ENCODE measurements around the gene NCDN.

NCDN gene

DNA sequence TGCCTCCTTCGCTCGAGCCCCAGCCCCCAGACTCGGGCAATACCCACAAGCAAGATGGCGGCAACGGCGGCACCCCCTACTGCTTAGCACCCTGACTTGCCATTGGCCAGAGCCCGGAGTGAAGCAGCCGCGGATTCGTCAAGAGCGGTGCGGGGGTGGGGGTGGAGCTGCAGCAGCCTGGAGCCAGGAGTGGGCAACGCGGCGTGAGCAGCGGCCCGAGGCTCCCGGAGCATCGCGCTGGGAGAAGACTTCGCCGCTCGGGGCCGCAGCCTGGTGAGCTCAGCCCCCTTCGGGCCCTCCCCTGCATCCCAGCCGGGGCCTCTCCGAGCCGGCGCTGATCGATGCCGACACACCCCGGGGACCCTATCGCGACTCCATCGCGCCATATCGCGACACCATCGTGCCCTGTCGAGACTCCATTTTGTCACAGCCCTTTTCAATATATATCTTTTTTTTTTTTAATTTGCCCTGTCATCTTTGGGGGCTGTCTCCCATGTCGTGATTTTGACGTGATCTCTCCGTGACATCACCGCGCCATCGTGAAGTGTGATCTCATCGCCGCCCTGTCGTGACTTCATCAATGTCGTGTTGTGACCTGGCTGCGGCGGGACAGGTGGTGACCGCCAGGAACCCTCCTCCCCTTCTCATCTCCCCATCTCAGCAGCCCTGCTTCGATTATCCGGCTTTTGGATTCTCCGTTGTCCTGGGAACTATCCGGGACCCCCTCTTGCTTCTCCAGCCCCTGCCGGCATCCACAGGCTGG lies at the start of gene NCDN:
NCDN (plus strand) TSS at position 189 of the 763 bp plus-strand sequence; CDS start at position 581, 392 bp downstream.
- DNase-seq, result peak; percentile 94 to 95

- DNase-seq, result no peak
Measured at GRCh38 chr1:35507947-35508346, 49.7 kb upstream of the NCDN start.

- no peak for DNase-seq
Measured at GRCh38 chr1:35509558-35509957, 48.0 kb upstream of the NCDN start.

GRCh38 chr1:35511305-35511704 lies 46.3 kb upstream of the NCDN start:
- no peak for DNase-seq

- DNase-seq, result no peak
Measured at GRCh38 chr1:35518183-35518582, 39.4 kb upstream of the NCDN start.

DNA sequence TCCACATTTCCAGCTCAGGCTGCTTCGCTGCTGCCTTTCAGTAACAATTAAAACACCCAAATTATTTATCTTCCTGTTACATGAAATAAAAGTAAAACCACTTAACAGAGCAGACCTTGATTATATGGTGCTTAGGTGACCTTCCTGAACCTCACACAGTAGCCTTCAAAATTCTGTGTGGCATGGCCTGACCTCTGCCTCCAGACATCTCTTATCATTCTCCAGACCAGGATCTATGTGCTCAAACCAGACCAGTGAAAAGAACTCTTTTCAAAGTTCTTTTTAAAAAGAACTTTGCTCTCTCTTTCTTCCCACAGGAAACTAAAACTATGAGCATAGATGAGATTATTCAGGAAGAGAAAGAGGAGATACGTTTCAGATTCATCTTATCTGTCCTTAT lies 38.2 kb upstream of the NCDN start:
- no peak for DNase-seq

- DNase-seq, result no peak
Measured at GRCh38 chr1:35524106-35524505, 33.5 kb upstream of the NCDN start.

DNA sequence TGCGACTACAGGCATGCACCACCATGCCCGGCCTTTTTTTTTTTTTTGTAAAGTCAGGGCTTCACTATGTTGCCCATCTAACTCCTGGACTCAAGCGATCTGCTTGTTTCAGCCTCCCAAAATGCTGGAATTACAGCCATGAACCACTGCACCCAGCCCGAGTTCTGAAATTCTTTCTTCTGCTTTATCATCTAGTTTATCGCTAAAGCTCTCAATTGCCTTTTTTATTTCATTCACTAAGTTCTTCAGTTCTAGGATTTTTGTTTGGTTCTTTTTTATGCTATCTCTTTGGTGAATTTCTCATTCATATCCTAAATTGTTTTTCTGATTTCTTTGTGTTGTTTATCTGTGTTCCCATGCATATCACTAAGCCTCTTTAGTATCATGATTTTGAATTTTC lies 27.4 kb upstream of the NCDN start:
- DNase-seq, result no peak

GRCh38 chr1:35530946-35531345 lies 26.7 kb upstream of the NCDN start:
- DNase-seq, result no peak

GRCh38 chr1:35531368-35531767 lies 26.2 kb upstream of the NCDN start:
- no peak for DNase-seq

DNA sequence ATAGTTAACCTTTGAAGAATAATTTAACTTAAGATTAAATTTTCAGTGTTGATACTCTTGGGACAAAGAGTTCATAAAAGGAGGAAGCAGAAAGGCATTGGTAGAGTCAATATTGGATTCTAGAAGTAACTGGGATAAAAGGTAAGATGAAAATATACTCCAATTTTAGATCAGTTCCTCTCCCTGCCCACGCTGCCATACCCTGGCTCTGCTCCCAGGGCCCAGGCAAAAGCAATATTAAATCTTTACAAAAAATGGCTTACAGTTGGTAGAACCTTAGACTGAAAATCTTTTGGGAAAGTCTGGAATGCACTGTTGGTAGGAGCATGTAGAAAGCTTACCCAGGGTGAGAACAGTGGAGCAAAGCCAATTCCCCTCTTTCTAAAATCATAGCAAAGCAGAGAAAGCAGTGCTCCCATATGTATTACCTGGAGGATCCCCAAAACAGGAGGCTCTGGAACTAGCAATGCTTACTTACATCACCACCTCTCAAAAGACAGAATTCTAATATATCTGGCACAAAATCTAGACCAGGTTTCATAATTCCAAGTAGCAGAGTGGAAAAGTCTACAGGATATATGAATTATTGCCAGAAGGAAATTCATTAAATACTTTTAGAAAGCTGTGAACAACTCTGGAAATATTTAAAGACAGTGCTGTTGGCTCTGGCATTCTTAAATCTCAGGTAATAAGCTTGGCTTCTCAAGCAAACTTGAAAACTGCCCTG lies 24.9 kb upstream of the NCDN start:
- DNase-seq, result no peak

DNA sequence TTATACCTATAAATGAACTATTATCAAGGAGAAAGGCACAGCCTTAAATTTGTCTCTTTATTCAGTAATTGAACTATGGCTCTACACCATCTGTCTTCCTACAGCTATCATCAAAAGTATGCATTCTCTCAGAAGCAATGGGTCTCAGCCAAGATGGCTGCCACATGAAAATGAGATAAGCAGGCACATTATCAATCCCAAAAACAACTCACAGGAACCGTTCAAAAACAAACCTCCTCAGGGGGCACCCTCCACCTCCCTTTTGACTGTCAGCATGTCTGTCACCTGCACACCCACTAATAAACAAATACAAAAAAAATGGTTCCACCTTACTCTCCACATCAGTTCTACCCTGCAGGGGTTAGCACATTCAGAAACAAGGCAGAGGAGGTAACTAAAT lies 24.0 kb upstream of the NCDN start:
- no peak for DNase-seq

GRCh38 chr1:35535243-35535642 lies 22.4 kb upstream of the NCDN start:
- no peak for DNase-seq

DNA sequence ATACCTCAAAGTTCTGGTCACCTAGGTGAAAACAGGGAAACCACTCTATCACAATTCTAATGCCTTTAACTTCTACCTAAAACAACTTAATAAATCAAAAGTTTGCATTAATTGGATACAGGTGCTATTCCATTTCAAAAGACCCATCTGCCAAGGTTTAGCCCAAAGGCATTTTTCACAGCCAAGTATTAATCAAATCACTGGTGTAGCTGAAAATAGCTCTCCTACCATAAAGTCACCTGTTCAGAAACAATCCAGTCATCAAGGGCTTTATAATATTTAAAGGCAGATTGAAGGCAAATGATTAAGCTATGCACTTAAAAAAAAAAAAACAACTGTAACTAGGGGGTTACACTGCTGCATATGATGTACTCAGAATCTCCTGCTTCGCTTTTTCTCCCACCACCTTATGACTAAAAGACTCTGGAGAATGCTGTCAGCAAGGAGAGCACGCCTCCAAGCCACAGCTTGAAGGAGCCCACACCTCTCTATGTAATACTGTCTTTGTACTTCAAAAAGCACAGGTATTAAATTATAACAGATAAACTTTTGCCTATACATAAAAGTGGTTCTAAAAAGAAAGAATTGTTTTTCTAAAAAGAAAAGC lies 20.9 kb upstream of the NCDN start:
- DNase-seq, result no peak

- DNase-seq, result no peak
Measured at GRCh38 chr1:35537806-35538205, 19.8 kb upstream of the NCDN start.

GRCh38 chr1:35539073-35539823 lies 18.4 kb upstream of the NCDN start:
- peak; percentile 22 to 55 for DNase-seq

DNA sequence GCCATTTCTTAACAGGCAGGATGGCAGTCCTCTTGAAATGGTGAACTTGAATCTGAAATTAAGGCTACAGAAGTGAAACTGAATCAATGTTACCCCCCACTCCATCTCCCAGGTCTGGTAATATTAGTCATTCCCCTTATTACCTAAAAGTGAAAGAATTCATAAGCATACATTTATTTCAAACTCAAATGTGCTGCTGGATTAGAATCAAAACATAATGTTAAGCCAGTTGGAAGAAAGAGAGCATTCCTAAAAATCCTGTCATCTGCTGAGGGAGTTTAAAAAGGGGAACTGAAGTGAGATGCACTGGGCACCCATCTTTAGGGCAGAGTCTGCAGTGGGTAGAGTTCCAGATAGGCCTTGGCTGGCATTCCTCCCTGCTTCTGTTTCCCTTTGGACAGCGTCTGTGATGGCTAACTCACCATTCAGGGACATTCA lies 17.8 kb upstream of the NCDN start:
- DNase-seq, result no peak

DNA sequence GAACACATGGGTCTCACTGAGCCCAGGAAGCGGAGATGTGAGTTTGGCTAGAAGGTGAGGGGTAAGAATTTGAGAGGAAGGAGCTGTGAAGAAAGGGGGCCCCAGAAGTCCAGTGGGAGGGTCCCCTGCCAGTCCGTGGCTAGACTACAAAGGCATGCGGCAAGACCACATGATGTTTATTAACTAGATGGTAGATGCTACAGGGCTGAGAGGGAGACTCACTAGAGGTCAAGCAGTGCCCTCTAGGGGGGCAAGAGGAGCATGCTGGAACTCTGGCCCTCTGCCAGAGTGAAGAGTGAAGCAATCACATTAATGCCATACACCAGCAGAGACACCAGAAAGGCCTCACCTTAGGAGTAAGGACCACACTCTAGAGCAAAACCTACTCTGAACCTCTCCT lies 12.6 kb upstream of the NCDN start:
- peak; percentile 70 to 71 for DNase-seq

DNA sequence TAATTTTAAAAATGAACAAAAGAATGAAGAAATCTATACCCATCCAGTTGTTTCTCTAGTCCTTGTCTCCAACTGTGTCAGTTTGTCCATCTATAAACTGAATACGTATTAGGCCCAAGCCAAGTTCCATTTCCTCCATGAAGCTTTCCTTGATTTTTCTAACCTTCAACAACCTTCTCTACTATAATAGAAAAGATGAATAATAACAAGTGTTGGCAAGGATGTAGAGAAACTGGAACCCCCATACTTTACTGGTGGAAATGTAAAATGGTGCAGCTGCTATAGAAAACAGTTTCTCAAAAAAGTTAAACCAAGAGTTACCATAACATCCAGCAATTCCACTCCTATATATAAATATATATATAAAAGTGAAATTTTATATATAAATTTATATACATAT lies 11.0 kb upstream of the NCDN start:
- DNase-seq, result no peak

GRCh38 chr1:35553851-35554250 lies 3.7 kb upstream of the NCDN start:
- DNase-seq, result no peak

GRCh38 chr1:35554266-35555211 lies 3.1 kb upstream of the NCDN start:
- DNase-seq, result no peak

DNA sequence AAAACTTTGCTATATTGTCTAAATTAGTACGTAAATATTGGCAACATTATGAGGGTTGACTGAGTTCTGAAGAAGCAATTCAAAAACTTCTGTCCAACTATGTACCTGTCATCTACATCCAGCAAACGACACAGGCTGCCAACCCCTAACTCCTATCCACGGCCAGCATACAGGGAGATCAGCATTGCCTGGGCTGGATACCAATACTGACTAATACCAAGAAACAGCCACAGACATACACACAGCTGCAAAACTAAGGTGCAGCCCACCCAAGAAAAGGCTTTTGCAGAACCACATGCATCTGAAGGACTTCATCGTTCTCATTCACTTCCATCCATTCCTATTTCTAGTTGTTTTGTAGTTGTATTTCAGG lies 2.4 kb upstream of the NCDN start:
- no peak for DNase-seq
